ENCODE data around the gene VCAN. TPM values are rescaled to one million over a fixed set of nuclear protein-coding genes. Genes with fewer than 3 reads are reported as not detected.

VCAN gene
- total RNA-seq, 2 donors from 2014 or later, result 9.8 to 27.2 TPM

- no peaks in the 10 kb centered on the region for H3K4me1 ChIP-seq
- H3K4me3 ChIP-seq, result no peak overlapping the region
- no peak overlapping the region for H3K9ac ChIP-seq (ENCODE audit: low read depth in 2 of 2, low read length in 2 of 2)
- intact Hi-C loops (cut with DNase I), result no loop called here
- DNase-seq, result no peak
- no peaks in the 10 kb centered on the region for H3K9me3 ChIP-seq
- no peaks in the 10 kb centered on the region for H3K27me3 ChIP-seq
- no peak overlapping the region for H3K27ac ChIP-seq
- H3K36me3 ChIP-seq, result no peaks in the 10 kb centered on the region
- TF ChIP-seq CTCF (IDR thresholded peaks at IDR 0.05), result no peak
Observed at GRCh38 chr5:83496626-83497025, 25.1 kb downstream of the VCAN start.

- no peak for TF ChIP-seq CTCF (IDR thresholded peaks at IDR 0.05)
- H3K9me3 ChIP-seq, result no peaks in the 10 kb centered on the region
- H3K27me3 ChIP-seq, result no peaks in the 10 kb centered on the region
- H3K27ac ChIP-seq, result no peak overlapping the region
- intact Hi-C loops (cut with DNase I), result no loop called here
- no peak overlapping the region for H3K4me3 ChIP-seq
- no peaks in the 10 kb centered on the region for H3K36me3 ChIP-seq
- H3K4me1 ChIP-seq, result no peaks in the 10 kb centered on the region
- no peak overlapping the region for H3K9ac ChIP-seq (ENCODE audit: low read depth in 2 of 2, low read length in 2 of 2)
- no peak for DNase-seq
Observed at GRCh38 chr5:83498585-83498984, 27.0 kb downstream of the VCAN start.

DNA sequence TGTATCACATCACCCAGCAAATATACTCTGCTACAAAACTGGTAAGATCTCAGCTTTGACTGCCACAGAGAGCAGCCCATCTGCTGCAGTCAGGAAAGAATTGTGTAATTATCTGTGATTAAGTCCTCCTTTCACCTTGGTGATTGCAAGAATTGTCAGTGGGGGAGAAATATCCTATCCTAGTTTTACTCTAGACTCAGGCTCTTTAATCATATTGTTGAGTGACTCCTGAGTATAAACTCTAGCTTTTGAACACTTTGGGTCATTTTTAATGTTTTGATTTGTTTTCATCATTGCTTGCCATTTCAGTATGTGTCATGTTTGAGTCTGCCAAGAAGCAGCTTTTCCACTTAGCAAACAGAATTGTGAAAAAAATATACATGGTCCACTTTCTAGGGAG, 32.1 kb downstream of the VCAN start:
- no peak overlapping the region for H3K4me3 ChIP-seq
- H3K9ac ChIP-seq (ENCODE audit: low read depth in 2 of 2, low read length in 2 of 2), result no peak overlapping the region
- intact Hi-C loops (cut with DNase I), result no loop called here
- no peak for TF ChIP-seq CTCF (IDR thresholded peaks at IDR 0.05)
- no peaks in the 10 kb centered on the region for H3K4me1 ChIP-seq
- no peak overlapping the region for H3K27ac ChIP-seq
- no peaks in the 10 kb centered on the region for H3K9me3 ChIP-seq
- DNase-seq, result no peak
- H3K36me3 ChIP-seq, result no peaks in the 10 kb centered on the region
- no peaks in the 10 kb centered on the region for H3K27me3 ChIP-seq

DNA sequence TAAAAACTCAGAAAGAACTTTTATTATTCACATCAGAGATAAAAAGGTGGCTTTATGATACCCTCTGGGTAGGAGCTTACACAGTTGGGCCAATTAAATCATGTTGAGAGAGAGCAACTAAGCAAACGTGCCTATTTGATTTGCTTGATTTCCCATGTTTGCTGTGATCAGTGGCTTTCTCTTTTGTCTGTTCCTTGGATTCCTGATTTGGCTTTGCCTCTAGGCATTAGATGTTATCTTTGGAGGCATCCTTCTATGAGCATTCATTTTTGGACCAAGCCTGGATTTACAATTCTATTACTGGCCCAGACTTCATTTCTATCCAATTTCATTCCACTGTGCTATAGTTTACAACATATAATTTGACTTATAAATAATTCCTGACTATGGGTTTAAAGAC, 35.9 kb downstream of the VCAN start:
- Histone ChIP-seq H3K27ac (no peak overlapping the region), H3K4me1 (no peaks in the 10 kb centered on the region), H3K27me3 (no peaks in the 10 kb centered on the region), H3K36me3 (no peaks in the 10 kb centered on the region), H3K9ac (ENCODE audit: low read depth in 2 of 2, low read length in 2 of 2) (no peak overlapping the region), H3K9me3 (no peaks in the 10 kb centered on the region), H3K4me3 (no peak overlapping the region)
- intact Hi-C loops (cut with DNase I), result no loop called here
- no peak for TF ChIP-seq CTCF (IDR thresholded peaks at IDR 0.05)
- DNase-seq, result no peak

GRCh38 chr5:83509540-83509939, 38.0 kb downstream of the VCAN start:
- intact Hi-C loops (cut with DNase I), result no loop called here
- Histone ChIP-seq H3K27ac (no peak overlapping the region), H3K9me3 (no peaks in the 10 kb centered on the region), H3K9ac (ENCODE audit: low read depth in 2 of 2, low read length in 2 of 2) (no peak overlapping the region), H3K4me1 (no peaks in the 10 kb centered on the region), H3K27me3 (no peaks in the 10 kb centered on the region), H3K4me3 (no peak overlapping the region), H3K36me3 (no peaks in the 10 kb centered on the region)
- DNase-seq, result no peak
- no peak for TF ChIP-seq CTCF (IDR thresholded peaks at IDR 0.05)

DNA sequence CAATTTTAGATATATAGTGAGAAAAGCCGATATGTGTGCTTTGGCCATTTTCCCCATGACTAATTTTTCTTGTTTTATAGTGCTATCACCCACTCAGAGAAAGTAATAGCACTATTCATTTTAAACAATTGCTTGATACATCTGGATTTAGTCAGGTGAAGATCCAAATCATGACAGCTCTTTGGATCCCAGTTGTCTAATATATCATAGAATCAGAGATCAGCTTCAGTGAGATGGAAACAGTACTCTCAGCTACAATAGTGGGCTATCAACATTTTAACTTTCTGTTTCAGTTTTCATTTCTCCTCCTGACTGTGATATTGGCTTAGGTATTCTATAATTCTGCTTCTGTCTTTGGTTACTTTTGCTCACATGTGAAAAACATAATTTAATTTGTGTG, 38.7 kb downstream of the VCAN start:
- H3K9ac ChIP-seq (ENCODE audit: low read depth in 2 of 2, low read length in 2 of 2), result no peak overlapping the region
- intact Hi-C loops (cut with DNase I), result no loop called here
- no peaks in the 10 kb centered on the region for H3K36me3 ChIP-seq
- TF ChIP-seq CTCF (IDR thresholded peaks at IDR 0.05), result no peak
- no peak for DNase-seq
- H3K4me1 ChIP-seq, result no peaks in the 10 kb centered on the region
- no peaks in the 10 kb centered on the region for H3K27me3 ChIP-seq
- no peaks in the 10 kb centered on the region for H3K9me3 ChIP-seq
- no peak overlapping the region for H3K4me3 ChIP-seq
- H3K27ac ChIP-seq, result no peak overlapping the region

All from colonic mucosa (tissue), 4 donors.